Vagina (tissue), 2 donors: Measurements from ENCODE around the gene TEX2. TPM values are rescaled to one million over a fixed set of nuclear protein-coding genes. Genes with fewer than 3 reads are reported as not detected.

Experiments
- DNase-seq, 2 donors: peaks; one replicate each; pipeline ENCODE4 v3.0.0-alpha.2; 2017; ENCODE audit errors: extremely low spot score in 2 of 2
- H3K27ac ChIP-seq: fragments of 200-600 bp; sonication (generic); one replicate; pipeline ENCODE4 v1.5.1; 2019
- H3K27me3 ChIP-seq: fragments of 200-600 bp; sonication (generic); one replicate; pipeline ENCODE4 v1.5.1; 2019
- H3K36me3 ChIP-seq, 2 donors: fragments of 200-600 bp; sonication (generic); one replicate each; pipeline ENCODE4 v1.5.1; 2017 to 2019
- H3K4me1 ChIP-seq: fragments of 200-600 bp; sonication (generic); one replicate; pipeline ENCODE4 v1.5.1; 2019
- H3K4me3 ChIP-seq, 2 donors: fragments of 200-600 bp; sonication (generic); 1 replicate in 1 of 2; 2 replicates in 1 of 2; pipeline ENCODE4 v1.5.1; 2016 to 2019
- H3K9me3 ChIP-seq: fragments of 200-600 bp; sonication (generic); one replicate; pipeline ENCODE4 v1.5.1; 2019
- CTCF ChIP-seq, 3 experiments: fragments of 450-650 bp in 2 of 3; fragments of 200-600 bp in 1 of 3; sonication (generic) in 1 of 3; IDR thresholded peaks; one replicate each; pipeline ENCODE4 v1.5.1; 2017 to 2019; ENCODE audit warnings: antibody characterized with exemption in 3 of 3, mild to moderate bottlenecking in 2 of 3, moderate library complexity in 2 of 3
- POLR2A ChIP-seq, 2 donors: fragments of 450-650 bp; IDR thresholded peaks; one replicate each; pipeline ENCODE4 v1.6.1; 2017; ENCODE audit warnings: antibody characterized with exemption in 2 of 2, mild to moderate bottlenecking in 2 of 2, moderate library complexity in 2 of 2
- POLR2AphosphoS5 ChIP-seq, 2 donors: sonication (generic); formaldehyde crosslinking; IDR thresholded peaks; one replicate each; pipeline ENCODE4 v1.9.0; 2017; ENCODE audit warnings: antibody characterized with exemption in 2 of 2, mild to moderate bottlenecking in 2 of 2, low read depth in 1 of 2; ENCODE audit not compliant: insufficient read depth in 1 of 2
- intact Hi-C: fragments of 100-400 bp; cut with DNase I; formaldehyde crosslinking; loops from one replicate; pipeline ENCODE4 v1.15.1; 2023
- total RNA-seq: library from RNA; depleted of rRNA; stranded (reverse); fragments of >200 nt; gene quantifications from one replicate; pipeline ENCODE4 v1.2.3, GENCODE V29; 2016

TEX2 gene
- total RNA-seq, 1 donor from 2014 or later = 32.4 TPM

DNA sequence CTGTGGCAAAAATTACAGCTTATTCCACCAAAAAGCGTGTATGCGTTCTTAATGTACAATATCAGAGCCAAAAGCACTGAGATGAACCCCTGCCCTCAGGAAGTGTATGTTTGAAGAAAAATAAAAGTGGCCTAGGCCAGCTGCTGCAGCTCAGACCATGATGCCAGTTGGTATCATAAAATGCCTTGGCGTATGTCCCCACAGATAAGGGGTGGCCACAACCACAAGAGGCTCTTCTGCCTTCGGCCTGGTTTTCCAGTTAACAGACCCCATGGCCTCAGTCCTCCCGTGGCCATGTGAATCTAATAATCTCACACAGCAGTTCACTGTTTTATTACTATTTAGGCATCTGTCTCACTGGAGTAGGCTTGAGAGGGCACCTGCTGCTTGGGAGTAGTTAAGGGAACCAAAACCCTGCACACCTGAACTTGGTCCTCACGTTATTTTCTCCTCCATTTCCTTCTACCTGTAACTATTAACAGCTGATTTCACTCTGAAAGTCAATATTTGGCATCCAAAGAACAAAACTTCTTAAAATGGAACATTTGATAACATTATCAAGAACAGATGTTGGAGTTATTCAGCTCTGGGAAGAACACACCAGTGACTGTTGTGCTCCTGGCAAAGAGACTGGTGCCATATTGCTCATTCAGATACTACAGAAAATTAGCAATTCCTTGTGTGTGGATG lies 98.3 kb downstream of the TEX2 start:
- Histone ChIP-seq H3K36me3 (no peaks in the 10 kb centered on the region), H3K27ac (no peak overlapping the region), H3K9me3 (no peaks in the 10 kb centered on the region), H3K4me1 (peaks cover 34% of the 10 kb centered on the region), H3K4me3 (no peak overlapping the region), H3K27me3 (no peaks in the 10 kb centered on the region)
- TF ChIP-seq CTCF (IDR thresholded peaks at IDR 0.05) (no peak), POLR2A (IDR thresholded peaks at IDR 0.05) (no peak), POLR2AphosphoS5 (IDR thresholded peaks at IDR 0.05; ENCODE audit: insufficient read depth in 1 of 2, low read depth in 1 of 2) (no peak)
- intact Hi-C loops = no loop called here
- no peak for DNase-seq

DNA sequence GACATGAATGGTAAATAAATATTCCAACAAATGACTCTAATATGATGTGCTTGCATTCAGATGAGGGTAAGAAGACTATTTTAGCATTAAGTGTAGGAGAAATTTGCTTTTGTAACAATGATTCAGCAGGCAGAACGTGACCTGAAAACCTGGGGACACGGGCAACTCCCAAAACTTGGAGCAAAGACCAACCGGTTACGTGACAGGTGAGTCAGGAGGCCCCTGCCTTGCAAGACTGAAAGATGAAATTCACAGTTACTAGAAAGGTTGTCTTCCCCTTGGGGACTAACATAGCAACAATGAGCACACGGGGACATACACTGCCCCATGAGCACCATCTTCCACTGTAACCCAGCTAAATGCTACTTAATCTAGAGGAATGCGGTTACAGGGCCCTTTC lies 99.6 kb downstream of the TEX2 start:
- TF ChIP-seq POLR2AphosphoS5 (IDR thresholded peaks at IDR 0.05; ENCODE audit: insufficient read depth in 1 of 2, low read depth in 1 of 2) = peak in 1 of 2 donors; percentile 61
- no peak for TF ChIP-seq POLR2A (IDR thresholded peaks at IDR 0.05)
- no peak for TF ChIP-seq CTCF (IDR thresholded peaks at IDR 0.05)
- H3K4me1 ChIP-seq = peaks cover 43% of the 10 kb centered on the region
- no peak overlapping the region for H3K4me3 ChIP-seq
- H3K9me3 ChIP-seq = no peaks in the 10 kb centered on the region
- H3K27me3 ChIP-seq = no peaks in the 10 kb centered on the region
- intact Hi-C loops = no loop called here
- peak overlapping the region; percentile 14 for H3K27ac ChIP-seq
- DNase-seq = no peak
- H3K36me3 ChIP-seq = no peaks in the 10 kb centered on the region

DNA sequence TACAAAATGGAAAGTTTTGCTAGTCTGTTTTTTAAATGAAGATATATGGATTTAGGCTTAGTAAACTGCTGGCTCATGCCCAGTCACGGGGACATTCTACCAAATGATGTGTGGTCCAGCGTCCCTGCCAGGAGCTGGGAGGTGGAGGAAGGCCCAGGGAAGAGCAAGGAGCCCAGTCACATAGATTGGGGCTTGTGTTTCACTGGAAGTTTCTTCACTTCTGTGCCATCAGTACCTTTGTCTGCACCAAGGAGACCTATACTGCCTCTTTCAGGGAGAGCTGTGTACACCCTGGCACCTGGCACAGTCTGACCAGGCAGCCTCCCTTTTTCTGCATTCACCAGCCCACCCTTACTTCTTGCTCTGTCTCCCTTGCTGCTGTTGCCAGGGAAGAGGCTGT lies 100.5 kb downstream of the TEX2 start:
- DNase-seq = no peak
- TF ChIP-seq POLR2A (IDR thresholded peaks at IDR 0.05) (no peak), POLR2AphosphoS5 (IDR thresholded peaks at IDR 0.05; ENCODE audit: insufficient read depth in 1 of 2, low read depth in 1 of 2) (no peak), CTCF (IDR thresholded peaks at IDR 0.05) (no peak)
- Histone ChIP-seq H3K4me3 (no peak overlapping the region), H3K27ac (no peak overlapping the region), H3K36me3 (no peaks in the 10 kb centered on the region), H3K9me3 (no peaks in the 10 kb centered on the region), H3K4me1 (peaks cover 43% of the 10 kb centered on the region), H3K27me3 (no peaks in the 10 kb centered on the region)
- intact Hi-C loops = no loop called here

- H3K27ac ChIP-seq = peak overlapping the region; percentile 38
- DNase-seq = no peak
- no peaks in the 10 kb centered on the region for H3K36me3 ChIP-seq
- TF ChIP-seq POLR2A (IDR thresholded peaks at IDR 0.05) (no peak), CTCF (IDR thresholded peaks at IDR 0.05) (no peak), POLR2AphosphoS5 (IDR thresholded peaks at IDR 0.05; ENCODE audit: insufficient read depth in 1 of 2, low read depth in 1 of 2) (no peak)
- H3K27me3 ChIP-seq = no peaks in the 10 kb centered on the region
- H3K4me3 ChIP-seq = no peak overlapping the region
- no peaks in the 10 kb centered on the region for H3K9me3 ChIP-seq
- intact Hi-C loops = no loop called here
- H3K4me1 ChIP-seq = peaks cover 51% of the 10 kb centered on the region
Measured at GRCh38 chr17:64161380-64162176, 101.5 kb downstream of the TEX2 start.

GRCh38 chr17:64160378-64160777 lies 102.7 kb downstream of the TEX2 start:
- H3K9me3 ChIP-seq = no peaks in the 10 kb centered on the region
- no peak overlapping the region for H3K4me3 ChIP-seq
- TF ChIP-seq POLR2A (IDR thresholded peaks at IDR 0.05) = no peak
- TF ChIP-seq CTCF (IDR thresholded peaks at IDR 0.05) = no peak
- TF ChIP-seq POLR2AphosphoS5 (IDR thresholded peaks at IDR 0.05; ENCODE audit: insufficient read depth in 1 of 2, low read depth in 1 of 2) = no peak
- DNase-seq = no peak
- H3K36me3 ChIP-seq = no peaks in the 10 kb centered on the region
- peaks cover 63% of the 10 kb centered on the region for H3K4me1 ChIP-seq
- intact Hi-C loops = no loop called here
- peak overlapping the region; percentile 38 for H3K27ac ChIP-seq
- H3K27me3 ChIP-seq = no peaks in the 10 kb centered on the region
